Amygdala (tissue), 56 donors: ENCODE results near the gene MINDY4.

Experiments used
- DNase-seq, 56 donors: peaks; one replicate each; lab custom pipeline; 2025; lab: John Stamatoyannopoulos, UW

MINDY4 gene

DNA sequence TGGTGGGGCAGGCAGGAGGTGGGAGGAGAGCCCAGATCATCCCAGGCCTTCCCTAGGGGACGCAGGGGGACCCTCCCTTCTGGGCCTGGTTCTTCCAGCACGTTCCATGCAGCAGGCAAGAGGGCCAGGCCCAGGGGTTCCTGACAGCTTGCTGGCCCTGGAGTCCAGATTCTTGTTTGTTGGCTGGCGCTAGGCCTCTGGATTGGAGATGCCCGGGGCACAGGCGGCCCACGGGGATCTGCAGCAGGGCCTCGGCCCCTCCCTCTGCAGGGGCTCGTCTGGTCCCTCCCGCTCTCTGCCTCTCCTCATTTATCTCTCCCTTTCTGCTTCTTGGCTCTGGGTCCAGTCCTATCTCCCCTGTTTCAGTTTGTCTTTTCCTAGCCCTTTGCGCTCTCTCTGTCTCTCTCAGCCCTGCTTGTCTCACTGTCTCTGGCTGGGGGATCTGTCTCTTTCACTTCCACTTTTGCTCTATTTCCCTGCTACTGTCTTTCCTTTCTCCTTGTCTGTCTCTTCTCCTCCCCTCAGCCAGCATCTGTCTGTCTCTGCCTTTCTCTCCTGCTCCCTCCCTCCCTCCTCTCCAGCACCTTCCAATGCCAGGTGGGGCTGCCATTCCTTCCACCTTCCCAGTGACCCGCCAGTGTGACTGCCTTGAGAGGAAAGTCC lies 139.3 kb downstream of the MINDY4 start:
- no peak for DNase-seq

GRCh38 chr7:30911133-30911532 lies 139.9 kb downstream of the MINDY4 start:
- DNase-seq = no peak

- peak in 33 of 56 donors; percentile 12 to 76 (median 34) for DNase-seq
Observed at GRCh38 chr7:30911561-30911969, 140.3 kb downstream of the MINDY4 start, which contains the start of gene AQP1. AQP1 (plus strand) TSS chr7:30911853; CDS start chr7:30911910, 57 bp downstream.

- DNase-seq = peak in 7 of 56 donors; percentile 12 to 37 (median 24)
Observed at GRCh38 chr7:30912021-30912730, 141.0 kb downstream of the MINDY4 start.

DNA sequence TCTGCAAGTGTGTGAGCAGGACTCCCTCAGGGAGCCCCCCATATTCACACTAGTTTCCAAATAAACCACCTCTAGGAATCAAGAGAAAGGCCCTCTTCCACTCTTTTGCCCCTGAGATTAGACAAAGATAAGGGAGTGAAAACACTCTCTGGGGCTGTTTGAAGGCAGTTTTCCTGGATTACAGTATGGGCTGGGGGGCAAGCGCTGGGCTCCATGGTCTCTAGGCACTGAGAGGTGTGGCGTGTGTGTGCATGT lies 141.4 kb downstream of the MINDY4 start:
- no peak for DNase-seq

GRCh38 chr7:30912986-30913811 lies 142.0 kb downstream of the MINDY4 start:
- no peak for DNase-seq

GRCh38 chr7:30913821-30914515 lies 142.8 kb downstream of the MINDY4 start:
- DNase-seq = no peak

- DNase-seq = no peak
Observed at GRCh38 chr7:30914596-30914995, 143.4 kb downstream of the MINDY4 start.

DNA sequence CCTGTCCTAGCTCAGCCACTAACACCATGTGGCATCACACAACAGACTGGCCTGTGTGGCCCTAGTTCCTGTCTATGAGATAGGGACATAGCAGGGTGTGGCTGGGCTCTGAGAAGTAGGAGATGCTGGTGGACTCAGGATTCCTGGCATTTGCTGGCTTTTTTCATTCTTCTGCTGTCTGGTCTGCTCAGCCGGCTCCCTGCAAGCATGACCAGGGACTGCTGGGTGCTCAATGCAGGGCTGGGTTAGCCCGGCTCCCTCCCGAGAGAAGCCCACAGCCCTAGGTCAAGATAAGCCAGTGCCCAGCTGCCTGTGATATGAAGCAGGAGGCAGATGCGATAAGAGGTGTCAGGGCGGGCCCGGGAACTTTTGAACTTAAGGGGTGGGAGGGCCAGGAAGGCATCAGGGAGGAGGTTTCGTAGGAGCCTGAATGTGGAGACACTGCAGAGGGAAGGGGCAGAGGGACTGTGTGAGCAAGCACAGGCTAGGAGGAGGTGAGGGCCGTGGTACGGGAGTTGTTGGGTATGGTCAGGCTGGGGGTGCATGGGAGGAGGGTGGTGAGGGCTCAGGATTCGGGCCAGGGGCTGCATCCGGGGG lies 143.9 kb downstream of the MINDY4 start:
- DNase-seq = no peak

DNA sequence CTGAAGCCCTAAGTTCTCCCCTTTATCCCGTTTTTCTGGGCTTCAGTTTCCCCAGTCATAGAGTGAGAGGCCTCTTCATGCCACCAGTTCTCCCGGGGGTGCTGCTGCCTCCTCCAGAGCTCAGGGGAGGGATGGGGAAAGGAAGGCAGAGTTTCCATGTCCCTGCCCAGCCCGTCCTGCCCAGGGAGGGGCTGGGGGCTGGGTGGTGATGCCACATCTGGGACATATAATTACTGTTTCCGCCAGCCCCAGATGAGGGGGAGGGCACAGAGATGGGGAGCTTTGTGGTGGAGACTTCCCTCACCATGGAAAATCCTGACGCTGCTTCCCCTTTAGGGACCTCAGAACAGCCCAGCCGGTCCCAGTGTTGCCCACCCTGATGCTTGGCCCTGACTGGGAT lies 144.5 kb downstream of the MINDY4 start:
- DNase-seq = no peak

DNA sequence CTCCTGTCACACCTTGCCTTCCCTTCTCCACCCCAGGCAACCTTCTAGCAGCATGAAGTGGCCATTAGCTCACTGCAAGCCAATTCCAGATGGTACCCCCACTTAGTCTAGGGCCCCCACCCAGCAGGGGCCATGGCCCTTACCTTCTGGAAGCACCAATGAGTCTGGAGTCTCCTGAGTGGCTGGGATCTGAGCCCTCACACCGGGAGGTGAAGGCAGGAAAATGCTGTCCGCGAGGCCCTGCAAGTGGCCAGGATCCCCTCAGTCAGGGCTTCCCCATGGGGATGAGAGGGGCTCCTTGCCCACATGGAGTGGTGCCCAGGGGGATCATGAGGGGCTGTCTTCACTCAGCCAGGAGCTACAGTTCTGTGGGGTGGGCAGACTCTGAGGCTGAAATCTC lies 145.0 kb downstream of the MINDY4 start:
- no peak for DNase-seq

DNA sequence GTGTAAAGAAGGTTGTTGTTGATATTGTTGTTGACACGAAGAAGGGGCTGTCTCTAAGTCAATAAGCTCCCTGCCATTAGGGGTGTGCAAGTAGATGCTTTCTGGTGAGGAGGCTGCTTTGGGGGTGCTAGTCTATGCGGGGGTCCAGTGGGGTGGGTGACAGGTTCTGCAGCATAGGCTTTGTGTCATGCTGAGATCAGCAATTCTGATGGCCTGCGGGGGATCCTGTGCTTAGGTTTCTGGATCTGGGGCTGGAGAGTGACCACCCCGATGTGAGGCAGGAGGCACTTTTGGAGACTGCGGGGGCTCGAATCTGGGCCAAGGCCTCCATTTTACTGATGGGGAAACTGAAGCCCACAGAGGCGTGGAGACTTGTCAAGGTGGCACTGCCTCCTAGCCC lies 145.6 kb downstream of the MINDY4 start:
- DNase-seq = no peak

DNA sequence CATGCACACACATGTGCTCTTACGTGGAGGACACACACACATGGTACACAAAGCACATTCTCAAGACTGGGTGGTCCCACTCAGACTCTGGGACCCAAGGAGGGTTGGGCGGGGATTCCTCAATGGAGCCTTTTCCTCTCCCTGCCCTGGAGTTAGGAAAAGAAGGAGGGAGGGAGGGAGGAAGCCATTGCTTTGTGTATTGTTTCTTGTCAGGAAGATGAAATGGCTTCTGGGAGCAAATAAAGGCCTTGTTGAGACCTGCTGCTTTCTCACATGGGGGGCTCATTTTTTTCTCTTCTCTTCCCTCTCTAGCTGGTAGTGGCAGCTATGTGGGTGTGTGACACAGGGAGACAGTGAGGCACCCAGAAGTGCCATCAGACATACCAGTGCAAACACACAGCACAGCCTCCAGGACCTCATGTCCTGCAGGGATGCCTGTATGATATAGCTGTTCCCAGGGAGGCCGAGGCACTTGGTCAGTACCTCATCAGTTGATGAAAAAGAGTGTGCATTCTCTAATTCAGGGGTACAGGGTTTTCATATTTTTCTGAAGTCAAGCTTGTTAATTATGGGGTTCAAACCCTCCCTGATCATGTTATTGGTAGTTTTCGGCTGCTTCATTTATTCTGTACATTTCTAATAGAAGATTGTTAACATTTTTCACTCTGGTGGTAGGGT lies 146.1 kb downstream of the MINDY4 start:
- DNase-seq = no peak

DNA sequence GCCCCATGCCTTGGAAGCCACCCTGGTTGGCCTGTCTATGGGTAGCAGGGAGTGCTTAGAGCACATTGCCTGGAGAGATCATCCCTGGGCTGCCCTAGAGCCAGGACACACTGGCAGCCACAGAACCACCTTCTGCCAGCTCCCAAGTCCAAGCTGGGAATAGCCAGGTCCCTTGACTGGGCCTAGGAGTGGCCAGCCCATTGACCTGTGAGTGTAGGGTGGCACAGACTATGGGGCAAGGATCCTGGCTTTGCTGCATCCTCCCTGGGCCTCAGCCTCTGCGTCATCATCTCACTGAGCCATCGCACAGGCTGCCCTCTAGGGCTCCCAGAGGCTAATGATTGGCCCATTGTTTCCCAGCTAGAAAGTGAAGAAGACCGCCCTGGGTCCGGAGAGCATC lies 147.5 kb downstream of the MINDY4 start:
- no peak for DNase-seq

DNA sequence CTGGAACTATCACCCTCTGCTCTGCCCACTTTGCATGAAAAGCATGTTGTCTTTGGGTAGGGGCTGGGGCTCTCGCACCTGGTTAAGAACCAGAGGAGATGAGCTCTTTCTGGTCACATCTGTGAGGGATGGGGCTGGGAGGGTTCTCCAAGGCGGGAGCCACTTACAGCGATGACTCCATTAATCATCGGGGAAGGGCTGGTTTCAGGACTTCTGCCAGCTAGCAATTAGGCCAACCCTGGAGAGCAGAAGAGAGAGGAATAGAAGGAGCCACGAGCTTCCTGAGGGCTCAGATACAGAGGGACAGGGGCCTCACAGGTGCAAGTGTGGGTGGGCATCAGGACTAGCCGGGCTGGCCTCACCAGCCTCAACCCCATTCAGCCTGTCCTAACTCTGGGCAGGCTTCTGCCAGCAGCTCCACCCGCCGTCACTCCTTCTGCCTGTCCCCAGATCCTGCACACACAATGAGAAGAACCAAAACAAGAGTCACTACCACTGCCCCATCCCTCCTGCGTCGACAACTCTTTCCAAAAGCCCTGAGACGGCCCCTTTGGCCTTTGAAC lies 148.9 kb downstream of the MINDY4 start:
- DNase-seq = no peak

GRCh38 chr7:30920584-30921539 lies 149.6 kb downstream of the MINDY4 start:
- no peak for DNase-seq

DNA sequence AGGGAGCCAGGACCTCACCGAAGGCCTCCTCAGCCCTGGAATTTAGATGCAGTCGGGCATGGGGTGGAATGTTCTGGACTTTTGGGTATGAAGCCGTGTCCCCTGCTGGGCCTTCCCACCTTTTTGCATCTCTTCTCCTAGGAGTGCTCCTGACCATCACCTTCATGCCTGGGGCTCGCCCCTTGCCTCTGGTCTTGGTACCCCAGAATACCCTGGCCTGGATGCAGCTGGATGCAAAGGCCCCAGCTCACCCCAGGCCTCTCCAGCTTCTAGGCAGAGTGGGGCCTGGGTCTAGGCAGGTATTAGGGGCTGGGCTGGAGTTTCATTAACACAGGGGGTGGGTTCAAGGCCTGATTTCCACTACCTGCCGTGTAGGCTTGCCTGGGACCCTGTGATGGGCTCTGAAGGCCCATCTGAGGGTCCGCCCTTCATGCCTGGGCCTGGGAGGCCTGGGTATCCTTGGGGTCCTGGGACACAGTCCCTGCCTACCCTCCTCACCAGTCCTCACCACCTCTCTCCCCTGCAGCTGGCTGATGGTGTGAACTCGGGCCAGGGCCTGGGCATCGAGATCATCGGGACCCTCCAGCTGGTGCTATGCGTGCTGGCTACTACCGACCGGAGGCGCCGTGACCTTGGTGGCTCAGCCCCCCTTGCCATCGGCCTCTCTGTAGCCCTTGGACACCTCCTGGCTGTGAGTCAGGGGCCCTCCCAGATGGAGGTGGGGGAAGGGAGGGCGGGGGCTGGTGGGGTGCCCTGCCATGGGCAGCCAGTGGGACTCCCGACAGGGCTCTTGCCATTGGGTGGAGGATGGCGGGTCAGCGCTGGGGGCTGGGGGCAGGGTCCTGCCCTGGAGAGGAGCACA lies 150.6 kb downstream of the MINDY4 start:
- no peak for DNase-seq

GRCh38 chr7:30922596-30922995 lies 151.4 kb downstream of the MINDY4 start:
- no peak for DNase-seq
